Lung (tissue), 12 donors: Measurements from ENCODE around the gene LIMS2. TPM values are rescaled to one million over a fixed set of nuclear protein-coding genes. Genes with fewer than 3 reads are reported as not detected.

Experiments
- ATAC-seq: fragments of 200-7000 bp; cut with Tn5 transposase; one replicate; pipeline ENCODE4 v1.9.1; 2020; ENCODE audit warnings: moderate number of reproducible peaks; ENCODE audit not compliant: insufficient read depth, low FRiP score
- DNase-seq, 3 donors: peaks; one replicate each; pipeline ENCODE4 v3.0.0-alpha.2; 2013 to 2017
- H3K27ac ChIP-seq, 2 donors: one replicate each; pipeline ENCODE4 v1.5.1; 2013; ENCODE audit warnings: mild to moderate bottlenecking in 2 of 2, moderate library complexity in 2 of 2, control low read depth in 1 of 2, inconsistent platforms in 1 of 2, low read depth in 1 of 2, low read length in 1 of 2
- H3K27me3 ChIP-seq, 3 donors: one replicate each; pipeline ENCODE4 v1.5.1; 2013; ENCODE audit warnings: low read length in 2 of 3; ENCODE audit not compliant: control insufficient read depth in 3 of 3, insufficient read depth in 3 of 3
- H3K36me3 ChIP-seq, 4 donors: one replicate each; pipeline ENCODE4 v1.5.1; 2013; ENCODE audit warnings: low read length in 4 of 4, mild to moderate bottlenecking in 1 of 4, moderate library complexity in 1 of 4; ENCODE audit not compliant: control insufficient read depth in 4 of 4, insufficient read depth in 4 of 4
- H3K4me1 ChIP-seq, 5 donors: one replicate each; pipeline ENCODE4 v1.5.1; 2013; ENCODE audit warnings: low read length in 5 of 5, mild to moderate bottlenecking in 2 of 5, moderate library complexity in 1 of 5; ENCODE audit not compliant: control insufficient read depth in 5 of 5, insufficient read depth in 5 of 5
- H3K4me3 ChIP-seq: one replicate; pipeline ENCODE4 v1.5.1; 2013; ENCODE audit warnings: mild to moderate bottlenecking, control low read depth, moderate library complexity
- H3K9ac ChIP-seq, 2 donors: one replicate each; pipeline ENCODE4 v1.5.1; 2013; ENCODE audit warnings: low read length in 2 of 2, control low read depth in 1 of 2; ENCODE audit not compliant: insufficient read depth in 1 of 2
- H3K9me3 ChIP-seq, 4 donors: one replicate each; pipeline ENCODE4 v1.5.1; 2013; ENCODE audit warnings: low read length in 3 of 4, mild to moderate bottlenecking in 1 of 4, moderate library complexity in 1 of 4; ENCODE audit not compliant: control insufficient read depth in 4 of 4, insufficient read depth in 3 of 4
- CTCF ChIP-seq: IDR thresholded peaks from 2 replicates; pipeline ENCODE4 v1.5.1; 2012; ENCODE audit warnings: mild to moderate bottlenecking; ENCODE audit errors: control extremely low read depth, extremely low read depth
- WGBS, 2 donors: extraction: QIAGEN DNeasy Blood & Tissue Kit; methylation state at CpG; one replicate each; pipeline ENCODE4 v1.1.7; 2013; 5-methylcytosine and 5-hydroxymethylcytosine counted together
- polyA plus RNA-seq, 2 donors: library from polyadenylated mRNA; stranded (reverse); fragments of 200-250 nt; gene quantifications; one replicate each; pipeline ENCODE4 v1.2.1, GENCODE V29; 2013
- total RNA-seq, 2 donors: library from RNA; depleted of rRNA in 1 of 2; stranded (reverse); fragments of >200 nt in 1 of 2; gene quantifications; one replicate each; pipeline ENCODE4 v1.2.1, GENCODE V29; 2014 to 2021
- donor health status: control.
- donor health status: control.
- donor health status: Bipolar disorder and iron deficiency.
- donor health status: healthy.
- donor health status: DM: yes; HTN: yes; CAD: no.

Gene LIMS2
- total and polyA plus RNA-seq, 4 donors, result 22.2 to 138 (median 80.4) TPM

GRCh38 chr2:127633556-127634065 lies 41.7 kb downstream of the LIMS2 start:
- H3K9me3 ChIP-seq, result peaks cover 0 to 2% (median 0%) of the 10 kb centered on the region in 4 donors
- no peak overlapping the region for H3K4me3 ChIP-seq
- peaks cover 0 to 3% (median 0%) of the 10 kb centered on the region in 4 donors for H3K36me3 ChIP-seq
- no peak overlapping the region for H3K9ac ChIP-seq
- H3K4me1 ChIP-seq, result peaks cover 0 to 54% (median 12%) of the 10 kb centered on the region in 5 donors
- ATAC-seq (no peak), DNase-seq (peak in 1 of 3 donors; percentile 17)
- peak overlapping the region; percentile 36 to 57 for H3K27ac ChIP-seq
- no peak for TF ChIP-seq CTCF
- 64 to 81% methylated on average over 9 of the region's 9 CpGs for WGBS, 2 donors
- H3K27me3 ChIP-seq, result no peaks in the 10 kb centered on the region

DNA sequence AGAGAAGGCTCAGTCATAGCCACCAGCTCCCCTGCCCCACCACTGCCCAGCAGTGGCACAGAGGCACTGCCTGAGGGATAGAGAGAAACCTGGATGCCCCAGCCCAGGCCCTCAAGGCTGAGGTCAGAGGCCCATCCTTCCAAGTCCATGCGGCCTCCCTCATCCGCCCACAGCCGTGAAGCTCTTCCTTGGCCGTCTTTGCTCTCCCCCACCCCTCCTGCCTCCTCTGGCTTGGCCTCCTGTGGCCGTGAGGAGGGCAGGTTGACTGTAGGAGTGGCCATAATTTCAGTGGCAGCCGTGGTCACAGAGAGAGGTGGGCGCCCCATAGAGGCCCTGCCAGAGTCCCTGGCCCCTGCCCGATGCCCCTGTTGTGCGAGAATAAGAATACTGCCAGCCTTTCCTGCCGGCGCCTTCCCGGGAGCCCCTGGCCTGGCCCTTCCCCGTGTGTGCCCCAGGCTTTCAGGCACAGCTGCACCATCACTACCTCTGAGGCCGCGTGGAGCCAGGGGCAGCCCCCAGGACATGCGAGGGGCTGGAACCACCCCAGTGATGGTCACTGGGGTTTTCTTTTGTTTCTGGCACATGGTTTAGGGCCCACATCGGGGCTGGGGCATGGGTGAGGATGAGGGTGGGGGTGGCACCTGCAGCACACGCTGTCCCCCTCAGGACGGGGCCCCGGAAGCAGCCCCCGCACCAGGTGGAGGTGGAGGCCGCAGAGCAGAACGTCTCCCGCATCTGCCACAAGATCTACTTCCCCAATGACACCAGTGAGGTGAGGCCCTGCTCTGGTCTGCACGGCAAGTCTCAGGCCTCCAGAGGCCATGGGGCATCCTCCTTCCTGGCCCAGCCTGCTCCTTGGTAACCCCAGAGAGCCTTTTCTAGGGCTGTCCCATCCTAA lies 42.5 kb downstream of the LIMS2 start:
- DNase-seq (no peak), ATAC-seq (no peak)
- H3K36me3 ChIP-seq, result peaks cover 0 to 3% (median 0%) of the 10 kb centered on the region in 4 donors
- 79 to 82% methylated on average over 25 of the region's 25 CpGs for WGBS, 2 donors
- no peak for TF ChIP-seq CTCF
- H3K4me3 ChIP-seq, result no peak overlapping the region
- H3K4me1 ChIP-seq, result peaks cover 0 to 47% (median 9%) of the 10 kb centered on the region in 5 donors
- H3K9ac ChIP-seq, result no peak overlapping the region
- no peaks in the 10 kb centered on the region for H3K27me3 ChIP-seq
- H3K27ac ChIP-seq, result peak overlapping the region in 1 of 2 donors; percentile 57
- peaks cover 0 to 2% (median 0%) of the 10 kb centered on the region in 4 donors for H3K9me3 ChIP-seq

GRCh38 chr2:127631997-127632581 lies 43.2 kb downstream of the LIMS2 start:
- H3K36me3 ChIP-seq, result peaks cover 0 to 3% (median 0%) of the 10 kb centered on the region in 4 donors
- H3K4me3 ChIP-seq, result no peak overlapping the region
- TF ChIP-seq CTCF, result no peak
- peaks cover 0 to 2% (median 0%) of the 10 kb centered on the region in 4 donors for H3K9me3 ChIP-seq
- H3K4me1 ChIP-seq, result peaks cover 0 to 41% (median 2%) of the 10 kb centered on the region in 5 donors
- no peak overlapping the region for H3K9ac ChIP-seq
- DNase-seq, result no peak
- no peaks in the 10 kb centered on the region for H3K27me3 ChIP-seq
- WGBS, 2 donors, result 86 to 91% methylated on average over 17 of the region's 17 CpGs
- no peak for ATAC-seq
- no peak overlapping the region for H3K27ac ChIP-seq
